WI38 (cell line): ENCODE data around the gene FNIP1.

Experiments used
- H3K4me3 ChIP-seq: 2 replicates; pipeline ENCODE4 v1.5.1; 2011; ENCODE audit warnings: low read depth, mild to moderate bottlenecking, control low read depth, low read length
- CTCF ChIP-seq: IDR thresholded peaks from 2 replicates; pipeline ENCODE4 v1.5.1; 2012; ENCODE audit warnings: low read depth, mild to moderate bottlenecking, control low read depth, low read length

The FNIP1 gene

DNA sequence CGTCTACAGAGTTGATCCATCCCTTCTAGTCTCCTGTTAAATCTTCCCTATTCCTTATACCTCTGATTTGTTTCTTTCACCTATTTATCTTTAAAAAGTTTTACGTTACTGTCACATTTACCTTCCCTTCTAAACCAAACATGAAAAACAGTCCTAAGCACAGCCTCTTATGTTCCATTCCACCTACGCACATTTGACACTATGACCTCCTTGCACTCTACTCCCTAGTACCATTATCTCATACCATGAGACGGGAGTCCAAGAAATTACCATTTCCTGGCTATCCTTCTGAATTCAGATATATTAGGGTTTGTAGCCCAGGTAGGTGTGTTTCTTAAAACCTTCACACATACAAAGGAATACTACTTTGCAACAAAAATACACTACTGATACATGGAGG lies 25.1 kb downstream of the FNIP1 start:
- TF ChIP-seq CTCF, result no peak
- H3K4me3 ChIP-seq, result no peak overlapping the region

- H3K4me3 ChIP-seq, result no peak overlapping the region
- no peak for TF ChIP-seq CTCF
Observed at GRCh38 chr5:131769961-131770360, 26.9 kb downstream of the FNIP1 start.

DNA sequence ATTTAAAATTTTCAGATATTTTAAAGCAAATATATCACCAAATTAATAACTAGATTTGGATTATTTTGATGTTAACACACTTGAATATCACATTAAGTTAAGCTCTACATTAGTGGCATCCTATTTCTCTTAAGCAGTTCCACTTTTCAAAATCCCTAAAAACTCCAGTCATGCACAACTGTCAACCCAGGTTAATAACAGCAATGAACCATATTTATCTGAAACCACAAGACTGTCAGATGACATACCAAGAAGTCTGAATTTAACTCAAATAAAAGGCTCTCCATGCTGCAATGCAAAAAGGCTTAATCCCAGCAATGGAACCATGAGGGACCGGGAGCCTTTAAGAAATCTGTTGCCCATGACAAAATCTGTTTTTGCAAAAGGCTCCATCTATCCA lies 27.5 kb downstream of the FNIP1 start:
- no peak for TF ChIP-seq CTCF
- H3K4me3 ChIP-seq, result no peak overlapping the region

DNA sequence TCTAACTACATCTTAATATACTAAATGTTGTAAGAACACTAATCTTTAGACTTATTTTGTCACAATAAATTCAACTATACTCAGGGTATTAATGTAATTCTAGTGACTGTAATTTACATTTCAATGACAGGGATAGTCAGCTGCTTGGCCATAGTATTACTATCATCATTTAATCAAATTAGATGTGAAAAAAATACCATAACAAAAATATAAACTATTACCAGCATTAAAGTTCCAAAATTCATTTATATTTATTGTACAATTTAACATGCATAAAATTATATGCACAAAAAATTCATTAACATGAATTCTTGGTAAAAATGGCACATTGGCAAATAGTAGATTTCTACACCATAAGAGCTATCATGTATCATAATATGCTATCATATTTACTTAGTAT lies 28.9 kb downstream of the FNIP1 start:
- H3K4me3 ChIP-seq, result no peak overlapping the region
- TF ChIP-seq CTCF, result no peak

DNA sequence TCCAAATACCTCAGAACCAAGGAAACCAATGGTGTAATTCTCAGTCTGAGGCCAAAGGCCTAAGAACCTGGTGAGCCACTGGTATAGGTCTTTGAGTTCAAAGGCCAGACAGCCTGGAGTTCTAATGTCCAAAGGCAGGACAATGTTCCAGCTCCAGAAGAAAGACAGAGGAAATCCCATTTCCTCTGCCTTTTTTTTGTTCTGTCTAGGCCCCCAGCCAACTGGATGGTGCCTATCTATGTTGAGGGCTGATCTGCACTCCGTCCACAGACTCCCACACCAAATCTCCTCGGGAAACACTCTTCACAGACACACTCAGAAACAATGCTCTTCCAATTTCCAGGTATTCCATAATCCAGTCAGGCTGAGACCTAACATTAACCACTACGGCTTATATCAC lies 30.1 kb downstream of the FNIP1 start:
- TF ChIP-seq CTCF, result no peak
- H3K4me3 ChIP-seq, result no peak overlapping the region

DNA sequence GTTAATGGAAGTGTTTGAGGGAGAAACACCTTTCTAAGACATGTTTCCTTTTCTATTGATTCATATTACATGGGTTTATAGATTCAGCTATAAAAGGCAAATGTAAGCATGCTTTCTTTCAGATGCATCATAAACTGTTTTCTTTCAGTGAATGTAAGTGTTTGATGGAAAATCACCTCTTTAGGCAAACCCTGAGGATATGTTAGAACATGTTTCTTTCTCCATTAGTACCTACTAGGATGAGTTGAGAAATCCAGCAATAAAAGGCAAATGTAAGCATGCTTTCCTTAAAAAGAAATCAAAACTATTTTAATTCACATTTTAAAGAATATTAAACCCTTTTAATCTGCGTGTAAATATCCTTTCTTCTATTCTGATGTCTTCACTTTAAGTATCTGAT lies 31.6 kb downstream of the FNIP1 start:
- no peak for TF ChIP-seq CTCF
- H3K4me3 ChIP-seq, result no peak overlapping the region

GRCh38 chr5:131763968-131764367 lies 32.8 kb downstream of the FNIP1 start:
- H3K4me3 ChIP-seq, result no peak overlapping the region
- TF ChIP-seq CTCF, result no peak
